NCI-H748 treated with DMSO at 0.1 percent for 48 hours (cell line): Measurements from ENCODE around the gene CA10.

Source experiments
- DNase-seq: peaks from one replicate; lab custom pipeline; 2025; lab: John Stamatoyannopoulos, UW

Gene CA10

DNA sequence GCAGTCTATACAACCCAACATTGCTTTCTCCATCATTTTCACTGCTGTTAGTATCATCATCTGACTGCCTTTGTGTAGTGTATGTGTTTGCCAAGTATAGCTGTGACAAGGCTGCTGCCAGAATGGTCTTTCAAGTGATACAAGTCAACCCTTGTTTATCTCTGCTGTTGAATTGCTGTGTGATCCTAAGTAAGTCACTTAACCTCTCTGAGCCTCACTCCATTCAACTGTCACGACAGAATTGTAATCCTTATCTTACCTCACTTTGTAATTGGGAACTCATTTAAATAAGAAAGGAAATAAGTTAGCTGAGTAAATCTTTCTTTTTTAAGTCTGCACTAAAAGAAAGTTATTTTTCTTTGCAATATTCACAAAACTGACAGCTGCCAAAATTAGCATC, 340.6 kb downstream of the CA10 start:
- DNase-seq: no peak

DNA sequence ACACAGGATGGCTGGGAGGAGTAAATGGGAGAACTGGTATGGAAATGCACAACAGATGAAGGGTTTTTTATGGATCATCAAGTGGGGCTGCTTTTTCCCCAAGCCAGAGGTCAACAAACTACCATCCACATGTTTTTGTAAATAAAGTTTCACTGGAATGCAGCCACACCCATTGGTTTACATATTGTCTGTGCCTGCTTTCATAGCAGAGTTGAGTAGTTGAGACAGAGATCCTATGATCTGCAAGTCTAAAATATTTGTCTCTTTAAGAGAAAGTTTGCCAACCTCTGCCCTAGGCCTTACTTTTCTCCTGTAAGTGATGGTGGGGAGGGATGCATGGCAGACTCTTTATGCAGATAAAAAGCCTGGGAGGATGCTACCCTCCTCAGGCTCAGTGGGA, 341.4 kb downstream of the CA10 start:
- no peak for DNase-seq

- DNase-seq: no peak
These were observed 343.4 kb downstream of the CA10 start for GRCh38 chr17:51815097-51815496.

- DNase-seq: no peak
These were observed 344.0 kb downstream of the CA10 start for GRCh38 chr17:51814521-51814920.

DNA sequence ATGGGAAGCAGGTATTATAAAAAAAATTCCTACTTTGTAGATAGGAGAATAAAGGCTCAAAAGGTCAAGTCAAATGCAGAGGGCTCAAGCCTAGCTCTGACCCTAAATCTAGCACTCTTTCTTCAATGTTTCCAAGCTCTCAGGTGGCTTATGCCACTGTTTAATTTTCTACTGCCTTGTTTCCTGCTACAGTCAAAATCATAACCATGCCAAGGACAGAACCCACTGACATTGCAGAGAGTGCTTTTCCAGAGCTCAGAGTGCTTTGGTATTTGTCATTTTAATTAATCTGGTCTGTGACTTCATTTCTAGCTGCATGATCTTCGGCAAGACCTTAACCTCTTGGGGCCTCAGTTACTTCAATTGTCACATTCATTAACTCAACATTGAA, 344.7 kb downstream of the CA10 start:
- DNase-seq: no peak

- DNase-seq: peak; percentile 45
These were observed 345.3 kb downstream of the CA10 start for GRCh38 chr17:51813140-51813783.

DNA sequence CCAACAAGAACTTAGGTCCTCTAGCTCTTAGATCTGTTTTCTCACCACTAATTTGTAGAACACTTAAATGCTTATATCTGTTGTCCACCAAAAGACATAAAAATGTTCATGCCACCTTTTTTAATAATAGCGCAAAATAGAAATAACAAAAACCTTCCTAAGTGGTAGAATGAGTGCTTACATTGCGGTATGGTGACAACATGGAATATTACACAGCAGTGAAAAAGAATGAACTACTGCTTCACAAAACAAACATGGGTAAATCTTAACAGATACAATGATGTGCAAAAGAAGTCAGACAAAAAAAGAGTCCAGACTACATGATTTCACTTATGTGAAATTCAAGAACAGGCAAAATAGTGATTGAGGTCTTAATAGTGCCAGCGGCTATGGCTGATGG, 351.1 kb downstream of the CA10 start:
- DNase-seq: no peak

GRCh38 chr17:51805765-51806164, 352.7 kb downstream of the CA10 start:
- DNase-seq: peak; percentile 14

DNA sequence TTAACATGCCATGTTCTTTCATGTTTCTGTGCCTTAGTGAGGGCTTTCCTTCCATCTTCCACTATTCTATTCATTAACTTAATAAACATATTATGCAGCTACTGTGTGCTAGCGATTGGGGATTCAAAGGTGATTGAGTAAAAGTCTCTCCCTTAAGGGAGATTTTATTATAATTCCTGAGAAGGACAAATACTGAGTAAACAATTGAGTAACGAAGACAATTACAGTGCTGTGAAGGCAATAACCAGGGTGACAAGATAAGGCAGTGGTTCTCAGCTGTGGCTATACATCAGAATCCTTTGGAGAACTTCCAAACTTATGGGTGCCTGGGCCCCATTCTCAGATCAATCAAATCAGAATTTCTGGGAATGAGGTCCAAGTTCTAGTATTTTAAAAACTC, 353.3 kb downstream of the CA10 start:
- no peak for DNase-seq

GRCh38 chr17:51803161-51803560, 355.4 kb downstream of the CA10 start:
- no peak for DNase-seq

- DNase-seq: no peak
These were observed 356.0 kb downstream of the CA10 start for GRCh38 chr17:51802544-51802943.

DNA sequence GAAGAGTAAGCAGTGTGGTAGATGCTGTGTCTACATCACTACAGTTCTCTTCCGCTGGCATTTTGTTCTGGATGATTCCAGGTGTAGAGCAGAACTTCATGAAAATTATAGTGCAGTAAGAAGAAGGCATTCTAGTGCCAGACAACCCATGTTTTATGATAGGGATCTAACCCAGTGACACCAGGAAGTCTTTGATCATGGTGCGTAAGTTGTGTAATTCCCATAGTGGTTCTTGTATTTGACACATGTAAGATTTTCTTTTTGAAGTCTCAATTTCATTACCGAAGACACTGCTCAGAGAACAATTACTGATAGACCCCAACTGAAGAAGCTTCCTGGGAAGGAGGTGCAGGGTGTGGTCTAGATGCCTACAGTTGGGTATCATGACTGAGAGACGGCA, 356.9 kb downstream of the CA10 start:
- no peak for DNase-seq

GRCh38 chr17:51799981-51800380, 358.5 kb downstream of the CA10 start:
- DNase-seq: no peak

GRCh38 chr17:51799240-51799639, 359.3 kb downstream of the CA10 start:
- no peak for DNase-seq

DNA sequence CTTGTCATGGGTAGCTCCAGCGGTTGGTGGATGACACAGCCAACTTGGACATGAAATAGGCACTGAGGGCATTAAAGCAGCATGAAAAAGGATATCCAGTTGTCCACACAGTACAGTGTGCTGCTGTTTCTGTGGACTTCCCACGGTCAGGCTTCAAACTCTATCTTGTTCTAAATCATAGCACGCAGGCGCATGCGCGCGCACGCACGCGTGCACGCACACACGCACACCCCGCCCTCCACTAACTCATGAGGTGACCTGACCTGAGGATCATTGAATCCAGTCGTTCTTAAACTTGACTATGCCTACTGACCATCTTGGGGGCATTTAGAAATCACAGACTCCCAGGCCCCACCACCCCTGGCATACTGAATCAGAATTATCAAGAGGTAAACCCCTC, 361.4 kb downstream of the CA10 start:
- DNase-seq: no peak

DNA sequence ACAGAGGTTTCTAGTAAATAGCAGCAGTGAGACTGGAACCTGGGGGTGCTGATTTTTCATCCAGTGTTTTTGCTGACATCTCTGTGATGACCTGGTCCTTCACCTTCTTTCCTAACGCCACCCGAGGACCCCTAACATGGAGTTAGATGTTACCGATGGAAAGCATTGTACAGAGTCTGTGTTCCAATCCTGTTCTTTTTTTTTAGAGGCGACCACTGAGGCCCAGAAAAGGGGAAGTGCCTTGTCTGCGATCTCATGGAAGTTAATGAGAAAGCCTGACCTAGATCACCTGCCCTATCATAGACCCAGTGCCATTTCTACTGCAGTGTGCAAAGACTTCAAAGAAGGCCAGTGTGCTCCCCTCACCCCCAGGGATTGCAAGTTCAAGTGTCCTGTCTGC, 362.5 kb downstream of the CA10 start:
- DNase-seq: no peak

- DNase-seq: no peak
These were observed 363.1 kb downstream of the CA10 start for GRCh38 chr17:51795401-51795800.

GRCh38 chr17:51794466-51794865, 364.0 kb downstream of the CA10 start:
- DNase-seq: no peak

DNA sequence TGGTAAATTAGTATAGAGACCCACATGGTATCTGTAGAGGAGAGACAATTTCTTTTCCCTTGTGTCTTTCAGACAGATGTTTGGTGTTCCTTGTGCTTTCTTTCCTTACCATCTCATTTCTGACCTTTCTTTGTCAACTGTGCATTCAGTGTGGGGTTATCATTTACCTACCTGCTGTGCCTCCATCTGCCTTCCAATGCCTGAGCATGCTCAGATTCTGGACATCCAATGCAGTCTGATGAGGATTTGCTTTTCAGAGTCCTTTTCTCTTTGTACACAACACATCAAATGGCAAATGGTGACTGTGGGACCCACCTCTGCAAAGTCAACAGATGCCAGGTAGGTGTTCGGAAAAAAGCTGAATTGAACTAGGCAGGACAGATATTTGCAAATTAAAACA, 364.8 kb downstream of the CA10 start:
- DNase-seq: peak; percentile 80

DNA sequence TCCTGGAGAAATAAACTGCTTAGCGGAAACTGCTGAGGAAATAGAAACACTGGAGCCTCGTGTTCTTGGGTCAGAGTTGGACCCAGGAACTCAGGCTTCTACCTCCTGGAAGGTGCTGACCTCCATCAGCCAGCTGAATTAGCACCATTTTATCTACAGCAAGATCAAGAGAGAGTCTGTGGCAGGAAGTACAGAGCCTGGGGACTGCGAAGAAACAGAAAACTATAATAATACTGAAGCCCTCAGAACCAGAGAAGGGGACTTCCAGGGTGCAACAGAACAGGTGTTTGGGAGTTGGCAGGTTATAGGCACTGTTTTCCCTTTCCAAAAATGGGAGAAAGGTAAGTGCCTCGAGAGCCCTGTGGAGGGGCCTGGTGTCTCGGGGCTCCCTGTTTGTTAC, 379.7 kb downstream of the CA10 start:
- DNase-seq: no peak

DNA sequence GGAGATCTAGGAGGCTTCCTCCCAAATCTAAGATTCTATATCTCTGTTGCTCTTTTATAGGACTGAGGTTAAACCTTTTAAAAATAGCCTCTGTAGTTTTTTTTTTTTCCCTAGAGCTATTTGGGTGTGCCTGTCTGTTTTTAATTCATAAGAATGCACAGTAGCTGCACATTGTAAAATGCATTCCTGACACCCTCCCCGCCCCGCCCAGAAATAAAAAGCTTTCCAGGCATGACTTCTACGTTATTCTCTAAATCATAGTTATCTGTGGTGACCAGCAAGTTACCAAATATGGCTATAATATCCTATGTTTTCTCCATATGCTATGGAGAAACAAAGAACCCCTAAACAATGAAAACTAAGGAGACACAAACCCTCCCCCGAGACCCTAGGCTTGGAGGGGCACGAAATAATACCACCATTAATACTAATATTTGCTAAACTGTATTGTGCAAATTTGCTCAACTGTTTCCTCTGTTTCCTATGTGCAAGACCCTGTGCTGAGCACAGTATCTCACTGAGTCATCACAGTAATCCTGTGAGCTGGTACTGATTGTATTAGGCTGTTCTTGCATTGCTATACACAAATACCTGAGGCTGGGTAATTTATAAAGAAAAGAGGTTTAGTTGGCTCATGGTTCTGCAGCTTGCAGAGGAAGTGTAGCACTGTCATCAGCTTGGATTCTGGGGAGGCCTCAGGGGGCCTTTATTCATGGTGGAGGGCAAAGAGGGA, 388.3 kb downstream of the CA10 start:
- no peak for DNase-seq

GRCh38 chr17:51769231-51769630, 389.3 kb downstream of the CA10 start:
- no peak for DNase-seq

DNA sequence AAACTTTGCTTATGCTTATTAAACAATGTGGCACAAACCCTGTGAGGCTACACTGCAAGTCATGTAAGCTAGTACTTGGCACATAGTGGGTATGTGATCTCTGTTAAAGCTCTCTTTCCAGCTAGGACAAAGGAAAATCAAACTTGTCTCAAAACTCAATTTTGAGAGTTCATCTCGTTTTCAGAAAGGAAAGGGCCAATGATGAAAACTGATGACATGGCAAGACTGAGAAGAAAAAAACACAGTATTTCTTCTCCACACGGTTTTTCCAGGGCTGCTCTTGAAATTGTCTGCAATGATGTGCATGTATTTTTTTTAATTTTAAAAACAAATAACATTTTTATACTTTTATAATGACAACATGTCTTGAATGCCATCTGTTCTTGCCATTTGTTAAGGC, 389.8 kb downstream of the CA10 start:
- no peak for DNase-seq

GRCh38 chr17:51767287-51767686, 391.2 kb downstream of the CA10 start:
- no peak for DNase-seq
